ENCODE results near the gene STAT3.
"Not testable (repeated sequence)": the region's sequence is repeated elsewhere in the genome, so short reads cannot be mapped to it uniquely, and the experiment has no call there.

STAT3 gene

GRCh38 chr17:42378959-42379594 is 9.2 kb downstream of the STAT3 start:
- Histone ChIP-seq H3K4me3 (peak overlapping the region; percentile 65), H3K27ac (peak overlapping the region; percentile 59 to 87)
- TF ChIP-seq CTCF (IDR thresholded peaks at IDR 0.05), result no peak
- no peak for DNase-seq (ENCODE audit: low spot score)

GRCh38 chr17:42378359-42378958 is 9.8 kb downstream of the STAT3 start:
- Histone ChIP-seq H3K27ac (peak overlapping the region; percentile 59 to 87), H3K4me3 (peak overlapping the region; percentile 65)
- DNase-seq (ENCODE audit: low spot score), result no peak
- no peak for TF ChIP-seq CTCF (IDR thresholded peaks at IDR 0.05)

- H3K27ac ChIP-seq, result no peak overlapping the region
- H3K4me3 ChIP-seq, result no peak overlapping the region
- no peak for DNase-seq (ENCODE audit: low spot score)
- TF ChIP-seq CTCF (IDR thresholded peaks at IDR 0.05), result no peak
Observed at GRCh38 chr17:42373896-42374295, 14.3 kb downstream of the STAT3 start.

- H3K27ac ChIP-seq, result no peak overlapping the region
- no peak for TF ChIP-seq CTCF (IDR thresholded peaks at IDR 0.05)
- no peak for DNase-seq (ENCODE audit: low spot score)
- H3K4me3 ChIP-seq, result no peak overlapping the region
Observed at GRCh38 chr17:42372142-42372541, 16.1 kb downstream of the STAT3 start.

GRCh38 chr17:42368797-42369561 is 19.3 kb downstream of the STAT3 start:
- not testable (repeated sequence) for H3K27ac ChIP-seq; DNase-seq (ENCODE audit: low spot score); H3K4me3 ChIP-seq

- H3K27ac ChIP-seq; H3K4me3 ChIP-seq; DNase-seq (ENCODE audit: low spot score): not testable (repeated sequence)
Observed at GRCh38 chr17:42368310-42368709, 19.9 kb downstream of the STAT3 start.

GRCh38 chr17:42366176-42367023 is 21.8 kb downstream of the STAT3 start:
- not testable (repeated sequence) for DNase-seq (ENCODE audit: low spot score); H3K4me3 ChIP-seq
- peak overlapping the region in 1 of 2 donors; percentile 22 for H3K27ac ChIP-seq

- TF ChIP-seq CTCF (IDR thresholded peaks at IDR 0.05), result no peak
- DNase-seq (ENCODE audit: low spot score), result no peak
- H3K4me3 ChIP-seq, result no peak overlapping the region
- peak overlapping the region; percentile 71 to 85 for H3K27ac ChIP-seq
Observed at GRCh38 chr17:42365136-42365535, 23.1 kb downstream of the STAT3 start.

Measured in coronary artery (tissue), 2 donors.